ENCODE measurements around the gene HLA-DMA. TPM values are rescaled to one million over a fixed set of nuclear protein-coding genes. Genes with fewer than 3 reads are reported as not detected.
A peak's percentile ranks its signal among the peaks of the same experiment; 100 is the strongest.
"Not testable (repeated sequence)": the region's sequence is repeated elsewhere in the genome, so short reads cannot be mapped to it uniquely, and the experiment has no call there.

The HLA-DMA gene
- polyA plus RNA-seq, 5 donors: 9.9 to 22.1 (median 11.2) TPM

DNA sequence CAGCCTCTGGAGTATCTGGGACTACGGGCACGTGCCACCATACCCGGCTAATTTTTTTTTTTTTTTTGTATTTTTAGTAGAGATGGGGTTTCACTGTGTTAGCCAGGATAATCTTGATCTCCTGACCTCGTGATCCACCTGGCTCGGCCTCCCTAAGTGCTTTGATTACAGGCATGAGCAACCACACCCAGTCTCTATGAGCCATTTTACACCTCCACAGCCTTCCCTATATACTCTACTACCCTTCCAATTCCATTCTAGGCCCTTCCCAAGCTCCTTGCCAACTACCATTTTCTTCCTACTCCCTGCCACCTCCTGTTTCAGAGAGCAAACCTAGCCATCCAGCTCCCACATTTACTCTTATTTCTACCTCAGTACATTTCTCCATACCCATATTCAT, 7.7 kb upstream of the HLA-DMA start:
- no peak for DNase-seq

DNA sequence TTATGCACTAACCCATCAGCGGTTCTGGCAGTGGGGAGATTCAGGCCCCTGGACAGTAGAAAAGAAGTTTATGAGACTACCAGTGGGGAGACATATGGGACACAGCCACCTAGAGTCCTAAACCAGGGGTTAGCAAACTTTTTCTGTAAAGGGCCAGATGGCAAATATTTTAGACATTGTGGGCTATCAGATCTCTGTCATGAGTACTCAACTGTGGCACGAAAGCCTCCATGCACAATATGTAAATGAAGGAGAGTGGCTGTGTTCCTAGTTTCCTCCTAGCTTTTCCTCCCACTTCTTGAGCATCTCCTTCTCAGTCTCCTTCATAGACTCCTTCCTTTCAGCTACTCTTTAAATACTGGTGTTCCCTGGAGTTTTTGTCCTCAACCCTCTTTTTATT, 3.3 kb upstream of the HLA-DMA start:
- no peak for DNase-seq

DNA sequence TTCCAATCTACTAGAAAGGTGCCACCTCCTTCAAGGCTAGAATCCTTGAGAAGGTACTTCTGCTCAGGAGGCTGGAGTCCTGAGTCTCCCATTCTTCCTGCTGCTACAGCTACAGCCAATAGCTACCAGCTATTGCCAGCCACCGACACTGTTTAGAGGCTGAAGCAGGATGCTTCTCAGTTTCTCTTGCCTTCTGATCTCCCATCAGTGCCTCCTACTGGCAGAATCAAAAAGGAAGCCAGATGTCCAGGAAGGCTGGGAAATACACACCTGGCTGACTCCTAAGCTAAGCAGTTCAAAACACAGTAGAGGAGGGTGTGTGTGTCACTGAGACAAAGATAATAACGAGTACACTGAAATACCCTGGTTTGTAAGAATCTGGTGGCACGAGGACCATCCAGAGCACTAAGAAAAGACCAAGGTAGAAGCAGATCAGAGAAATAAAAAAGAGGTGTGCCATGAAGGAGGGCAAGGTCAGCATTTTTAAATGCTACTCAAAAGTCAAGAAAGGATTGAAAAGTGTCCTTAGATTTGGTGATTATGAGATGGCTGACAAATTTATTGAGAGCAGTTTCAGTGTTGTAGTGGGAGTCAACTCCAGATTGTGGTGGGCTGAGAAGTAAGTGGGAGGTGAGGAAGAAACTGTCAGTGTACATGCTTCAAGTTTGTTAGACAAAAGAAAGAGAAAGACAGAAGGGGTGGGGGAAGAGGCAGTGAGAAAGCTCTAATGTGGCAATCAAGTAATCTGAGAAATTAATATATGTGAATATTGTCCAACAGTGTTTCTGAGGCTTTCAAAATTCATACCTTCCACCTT, 2.3 kb upstream of the HLA-DMA start:
- DNase-seq: no peak

DNA sequence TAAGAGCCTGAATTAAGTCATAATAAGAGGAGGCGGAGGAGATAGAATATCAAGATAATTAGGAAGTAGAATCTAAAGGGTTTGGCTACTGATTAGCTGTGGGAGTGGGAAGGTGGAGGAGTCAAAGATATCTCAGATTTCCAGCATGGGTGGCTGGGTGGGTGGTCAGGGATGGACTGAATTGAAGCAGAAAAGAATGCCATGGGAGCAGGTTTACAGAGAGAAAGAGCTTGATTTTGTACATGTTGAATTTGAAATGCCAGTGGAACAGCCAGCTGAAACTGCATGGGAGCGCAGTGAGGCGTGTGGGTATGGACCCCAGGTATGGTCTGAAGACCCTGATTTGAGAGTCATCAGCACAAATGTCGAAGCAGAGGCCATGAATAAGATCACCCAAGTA, 1.4 kb upstream of the HLA-DMA start:
- no peak for DNase-seq

DNA sequence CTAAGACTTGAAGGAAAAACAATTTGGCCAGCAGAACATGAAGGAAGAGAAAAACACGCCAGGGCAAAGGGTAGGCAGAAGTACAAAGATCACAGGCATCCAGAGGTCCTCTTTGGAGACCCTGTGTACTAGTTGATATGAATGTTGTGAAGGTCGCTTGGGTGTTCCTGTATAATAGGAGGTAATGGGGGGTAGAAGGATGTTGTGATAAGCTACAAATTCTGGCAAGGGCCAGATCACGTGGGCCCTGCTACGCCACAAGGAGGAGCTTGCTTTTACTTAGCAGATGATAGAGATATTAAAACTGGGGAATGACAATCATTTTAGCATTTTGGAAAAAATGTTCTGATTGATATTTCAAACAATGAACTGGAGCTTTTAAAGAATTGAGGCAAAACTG, 878 bp upstream of the HLA-DMA start:
- DNase-seq: no peak

DNA sequence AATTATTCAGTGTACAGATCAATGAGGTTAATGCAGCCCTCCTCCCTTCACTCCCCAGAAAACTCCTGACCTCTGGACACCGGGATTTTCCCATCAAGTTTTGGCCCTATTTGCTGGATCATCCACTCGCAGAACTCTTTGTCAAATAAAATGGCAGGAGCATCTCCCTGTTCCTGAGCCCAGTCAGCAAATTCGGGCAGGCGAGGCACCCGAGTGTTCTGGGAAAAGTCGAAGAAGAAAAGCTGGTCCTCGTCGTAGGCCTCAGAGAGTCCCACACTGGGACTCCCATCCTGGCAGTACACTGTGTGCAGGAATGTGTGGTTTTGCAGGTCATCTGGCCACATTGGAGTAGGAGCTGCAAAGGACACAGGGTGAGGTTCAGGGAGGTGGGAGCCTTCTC, 2.4 kb downstream of the HLA-DMA start:
- DNase-seq: no peak

DNA sequence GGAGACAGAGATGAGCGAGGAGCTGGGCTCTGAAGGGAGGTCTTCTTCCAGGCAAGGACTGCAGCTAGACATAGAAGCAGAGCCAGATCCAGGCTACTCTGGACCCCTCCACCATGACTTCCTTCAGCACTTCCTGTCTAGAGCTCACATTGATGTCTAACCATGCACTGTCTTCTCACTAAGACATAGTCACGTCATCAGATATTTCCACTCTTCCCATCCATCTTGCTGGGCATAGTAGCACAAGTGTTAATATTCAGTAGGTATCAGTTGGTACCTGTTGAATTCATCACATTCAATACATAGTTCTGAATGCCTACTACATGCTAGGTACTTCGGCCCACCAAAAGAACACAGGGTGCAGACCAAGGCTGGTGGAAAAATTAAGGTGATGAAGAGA, 2.9 kb downstream of the HLA-DMA start:
- no peak for DNase-seq

DNA sequence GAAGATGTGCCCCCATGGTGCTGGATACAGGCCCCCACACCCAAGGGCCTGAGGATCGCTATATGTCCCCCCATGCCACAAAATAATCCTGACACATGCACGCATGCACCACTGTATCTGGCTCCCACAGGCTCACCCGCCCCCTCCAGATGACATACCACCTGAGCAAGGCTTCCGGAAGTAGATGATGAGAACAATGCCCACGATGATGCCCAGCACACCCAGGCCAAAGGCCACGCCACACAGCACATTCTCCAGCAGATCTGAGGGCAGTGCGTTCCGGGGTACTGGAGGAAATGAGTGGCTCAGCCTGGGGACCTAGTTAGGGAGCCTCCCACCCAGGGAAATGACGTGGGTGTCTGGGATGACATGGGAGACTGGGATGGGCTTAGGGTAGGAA, 3.8 kb downstream of the HLA-DMA start:
- no peak for DNase-seq

DNA sequence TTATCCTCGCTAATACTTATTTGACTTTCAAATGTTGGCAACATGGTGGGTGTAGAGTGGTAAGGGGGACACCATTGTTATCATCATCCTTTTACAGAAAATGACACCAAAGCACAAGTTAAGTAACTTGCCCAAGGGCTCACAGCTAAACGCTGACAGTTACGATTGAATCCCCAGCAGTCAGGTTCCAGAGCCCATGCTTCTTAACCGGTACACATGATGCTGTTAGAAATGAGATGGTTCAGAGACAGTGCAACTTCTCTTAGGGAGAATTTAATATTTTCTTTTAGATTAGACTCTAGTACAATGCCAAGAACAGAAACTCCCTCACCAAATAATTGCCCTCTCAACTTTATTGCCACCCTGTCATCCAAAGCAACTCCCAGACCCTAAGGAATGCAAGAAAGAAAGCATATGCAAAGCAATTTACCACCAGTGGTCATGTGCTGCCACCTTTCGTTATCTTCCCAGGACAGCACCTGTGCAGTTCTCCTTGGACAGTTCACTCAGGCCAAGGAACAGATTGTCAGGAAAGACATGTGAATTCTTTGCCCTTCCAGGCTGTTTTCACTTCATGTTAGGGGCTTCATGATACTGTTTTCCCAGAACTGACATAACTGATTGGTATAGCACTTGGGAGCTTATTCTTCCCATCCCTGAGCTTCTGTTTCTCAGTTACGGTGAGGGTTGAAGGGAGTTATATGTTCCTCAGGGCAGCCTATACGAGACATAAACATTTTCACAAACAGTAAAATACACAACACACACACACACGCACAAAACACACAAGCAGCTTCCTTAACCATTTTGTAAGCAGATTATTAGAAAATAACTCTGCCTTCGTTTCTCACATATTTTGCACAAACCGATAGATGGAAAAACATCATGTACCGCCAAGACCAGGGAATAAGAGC, 5.1 kb downstream of the HLA-DMA start:
- DNase-seq: no peak

DNA sequence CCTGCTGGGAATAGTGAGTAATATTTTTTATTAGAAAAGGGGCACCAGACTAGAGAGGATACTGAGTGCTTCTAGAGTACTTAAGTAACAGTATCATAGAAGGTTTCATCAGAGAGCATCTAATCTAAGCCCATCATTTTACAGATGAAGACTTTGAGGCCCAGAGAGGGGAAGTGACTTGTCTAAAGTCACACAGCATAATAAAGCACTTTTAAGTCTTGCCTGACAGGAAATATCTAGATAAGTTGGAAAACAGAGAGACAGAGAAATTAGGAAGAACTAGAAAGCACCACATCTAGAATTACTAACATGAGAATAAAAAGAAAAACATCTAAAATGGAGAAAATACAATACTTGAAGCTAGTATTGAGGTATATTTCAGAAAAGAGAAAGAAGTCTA, 6.0 kb downstream of the HLA-DMA start:
- no peak for DNase-seq

DNA sequence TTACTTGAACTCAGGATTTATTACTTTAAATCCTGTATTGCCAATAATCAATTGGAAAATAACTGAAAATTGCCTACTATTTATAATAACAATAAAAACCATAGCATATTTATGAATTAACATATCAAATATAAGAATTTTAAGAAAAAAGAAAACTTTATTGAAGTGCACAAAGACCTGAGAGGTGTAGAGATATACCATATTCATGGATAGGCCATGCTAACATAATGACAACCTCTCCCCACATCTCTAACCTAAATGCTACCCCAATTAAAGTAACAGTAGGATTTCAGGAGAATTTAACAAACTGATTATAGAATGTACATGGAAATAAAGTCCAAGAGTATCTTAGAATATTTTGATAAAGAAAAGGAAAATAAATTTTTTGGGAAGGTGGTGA, 6.9 kb downstream of the HLA-DMA start:
- DNase-seq: no peak

DNA sequence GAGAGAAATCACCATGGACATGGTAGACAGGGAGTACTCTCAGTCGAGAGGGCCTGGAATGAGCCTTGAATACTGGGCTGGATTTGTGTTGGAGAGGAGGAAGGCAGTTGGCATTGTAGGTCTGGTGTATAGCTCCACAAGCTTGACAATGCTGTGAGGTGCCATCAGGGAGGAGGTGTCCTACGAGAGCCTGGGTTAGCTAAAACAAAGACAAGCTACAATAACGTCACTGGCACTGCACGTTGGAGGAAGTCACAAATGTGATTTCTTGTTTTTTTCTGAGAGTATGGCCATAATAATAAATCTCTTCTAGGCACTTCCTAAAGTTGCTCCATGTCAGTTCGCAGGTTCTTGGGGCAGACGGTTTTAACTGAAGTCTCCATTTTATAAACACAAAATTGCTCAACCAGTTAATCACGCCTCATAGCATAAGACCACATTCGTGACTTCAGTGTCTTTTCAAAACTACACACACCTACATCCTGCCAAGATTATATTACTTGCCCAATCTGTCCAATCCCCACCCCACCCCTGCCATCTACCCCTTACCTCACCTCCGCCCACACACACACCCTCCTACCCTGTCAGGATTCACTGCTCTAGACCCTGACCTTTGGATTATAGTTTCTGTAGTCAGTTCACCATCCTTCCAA, 7.7 kb downstream of the HLA-DMA start:
- no peak for DNase-seq

DNA sequence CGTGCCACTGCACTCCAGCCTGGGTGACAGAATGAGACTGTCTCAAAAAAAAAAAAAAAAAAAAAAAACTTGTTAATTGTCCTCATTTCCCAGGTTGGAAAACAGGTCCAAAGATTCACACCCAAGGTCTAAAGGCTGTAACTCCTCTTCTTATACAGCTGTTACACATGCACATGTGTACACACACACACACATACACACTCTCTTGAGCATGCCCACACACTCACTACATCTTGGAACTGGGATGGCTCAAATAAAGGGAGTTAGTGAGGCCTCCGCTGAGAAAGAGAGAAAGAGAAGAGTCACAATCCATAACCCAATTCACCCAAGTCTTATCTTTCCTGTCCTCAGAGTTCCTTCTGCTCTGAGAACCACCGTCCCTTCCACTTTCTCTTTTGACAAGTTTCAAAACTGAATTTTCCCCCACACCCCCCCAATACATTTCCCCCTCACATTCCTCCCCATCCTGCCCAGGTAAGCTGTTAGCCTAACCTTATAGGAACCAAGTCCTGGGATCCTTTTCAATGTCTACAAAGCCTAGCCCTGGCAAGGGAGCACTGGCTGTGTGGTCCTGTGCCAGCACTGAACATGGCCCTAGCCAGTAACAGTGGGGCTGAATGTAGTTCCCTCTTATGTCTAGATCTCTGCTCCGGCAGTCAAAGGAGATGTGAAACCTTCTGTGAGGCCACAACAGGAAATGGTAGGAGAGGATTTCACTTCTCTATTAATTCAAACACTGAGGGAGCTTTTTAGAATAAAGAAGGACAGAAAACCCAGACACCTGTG, 8.8 kb downstream of the HLA-DMA start:
- no peak for DNase-seq

DNA sequence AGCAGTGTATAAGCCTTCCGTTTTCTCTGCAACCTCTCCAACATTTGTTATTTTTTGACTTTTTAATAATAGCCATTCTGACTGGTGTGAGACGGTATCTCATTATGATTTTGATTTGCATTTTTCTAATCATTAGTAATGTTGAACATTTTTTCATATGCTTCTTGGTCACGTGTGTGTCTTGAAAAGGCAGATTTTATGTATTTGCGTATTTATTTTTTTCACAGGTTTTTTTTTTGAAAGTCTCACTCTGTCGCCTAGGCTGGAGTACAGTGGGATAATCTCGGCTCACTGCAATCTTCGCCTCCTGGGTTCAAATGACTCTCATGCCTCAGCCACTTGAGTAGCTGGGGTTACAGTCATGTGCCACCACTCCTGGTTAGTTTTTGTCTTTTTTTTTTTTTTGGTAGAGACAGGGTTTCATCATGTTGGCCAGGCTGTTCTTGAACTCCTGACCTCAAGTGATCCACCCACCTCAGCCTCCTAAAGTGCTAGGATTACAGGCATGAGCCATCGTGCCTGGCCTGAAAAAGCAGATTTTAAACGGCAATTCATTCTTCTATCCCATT, 10.3 kb downstream of the HLA-DMA start:
- DNase-seq: not testable (repeated sequence)

DNA sequence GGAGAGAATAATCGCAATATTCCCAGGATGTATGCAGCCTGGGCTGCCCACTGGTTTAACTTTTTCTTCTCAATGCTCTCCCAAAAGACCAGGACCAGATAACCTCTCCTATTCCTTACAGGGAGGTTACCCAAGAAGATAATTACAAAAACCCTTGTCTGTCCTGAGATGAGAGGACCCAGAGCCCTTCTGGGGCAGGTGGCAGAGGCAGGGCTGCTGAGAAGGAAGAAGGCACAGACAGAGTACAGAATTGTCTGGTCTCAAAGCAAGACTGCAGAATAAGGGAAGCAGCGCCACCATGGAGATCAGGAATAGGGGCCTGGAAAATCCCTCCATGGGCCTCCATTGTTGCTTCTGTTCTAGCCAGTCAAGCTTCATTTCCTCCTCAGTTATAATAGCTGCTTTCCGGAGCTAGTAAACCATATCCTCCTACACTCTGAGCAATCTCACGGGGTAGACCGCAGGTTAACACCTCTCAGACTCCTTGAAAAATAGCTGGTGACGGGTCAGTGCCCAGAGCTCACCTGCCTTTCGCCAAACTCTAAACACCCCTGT, 11.6 kb downstream of the HLA-DMA start:
- no peak for DNase-seq

DNA sequence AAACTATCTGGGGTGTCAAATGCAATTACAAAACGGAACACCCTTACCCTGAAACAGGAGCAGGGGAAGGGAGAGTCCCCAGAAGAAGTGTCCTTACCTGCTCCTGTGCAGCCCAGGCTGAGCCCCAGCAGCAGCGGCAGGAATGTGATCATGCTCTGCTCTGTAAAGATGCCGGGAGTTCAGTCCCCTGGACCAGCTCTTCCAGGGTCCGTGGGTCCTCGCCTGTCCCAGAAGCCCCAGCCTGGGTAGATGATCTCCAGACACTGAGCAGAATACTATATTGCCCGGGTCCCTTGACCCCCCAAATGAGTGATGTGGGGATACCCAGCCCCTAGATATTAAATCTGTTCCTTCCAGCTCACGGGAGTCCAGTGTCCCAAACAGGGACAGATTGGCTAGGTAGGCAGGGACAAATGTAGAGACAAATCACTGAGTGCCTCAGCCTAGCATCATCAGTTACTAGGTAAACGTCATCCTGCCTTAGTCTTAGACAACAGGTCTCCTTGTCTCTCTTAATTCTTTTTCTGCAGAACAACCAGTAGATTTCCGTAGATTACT, 12.2 kb downstream of the HLA-DMA start, which contains the start of gene HLA-DMB:
TSS of gene HLA-DMB (minus strand) at position 373 of the 558 bp plus-strand sequence. CDS start at position 152, 221 bp downstream.
- peak; percentile 38 to 43 for DNase-seq

DNA sequence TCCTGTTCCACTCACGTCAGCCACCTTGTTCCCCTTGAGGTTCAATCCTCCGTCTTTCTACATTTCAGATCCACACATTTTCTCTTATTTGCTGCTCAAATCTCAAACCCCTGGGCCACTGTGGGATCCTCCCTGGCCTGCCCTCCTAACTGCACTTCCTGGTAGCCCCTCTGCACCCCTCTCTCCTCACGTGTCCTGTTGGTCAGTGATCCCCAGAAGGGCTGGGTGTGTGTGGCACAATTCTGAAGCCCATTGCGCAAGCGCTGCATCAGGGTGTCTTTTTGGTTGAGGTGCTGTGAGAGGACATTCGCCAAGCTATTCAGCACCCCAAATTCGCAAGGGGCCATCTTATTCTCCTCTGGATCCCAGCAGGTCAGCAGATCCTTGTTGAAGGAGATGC, 14.4 kb downstream of the HLA-DMA start:
- DNase-seq: no peak

DNA sequence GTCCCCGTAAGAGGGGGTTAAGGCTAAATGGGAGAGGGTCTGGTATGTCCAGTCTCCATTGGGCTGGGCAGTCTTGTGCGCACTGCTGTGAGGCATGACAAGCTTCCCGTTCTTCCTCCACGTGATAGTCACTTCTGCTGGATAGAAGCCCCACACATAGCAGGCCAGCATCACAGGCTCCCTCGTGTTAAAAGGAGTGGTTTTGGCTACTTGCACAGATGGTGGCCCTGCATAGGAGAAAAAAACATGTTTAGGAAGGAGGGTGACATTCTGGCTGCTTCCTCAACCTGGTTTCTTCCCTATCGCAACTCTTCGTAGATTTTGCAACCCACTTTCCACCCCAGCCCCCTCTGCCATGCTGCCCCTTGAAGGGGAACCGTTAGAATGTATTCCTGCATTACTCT, 15.7 kb downstream of the HLA-DMA start:
- DNase-seq: no peak

DNA sequence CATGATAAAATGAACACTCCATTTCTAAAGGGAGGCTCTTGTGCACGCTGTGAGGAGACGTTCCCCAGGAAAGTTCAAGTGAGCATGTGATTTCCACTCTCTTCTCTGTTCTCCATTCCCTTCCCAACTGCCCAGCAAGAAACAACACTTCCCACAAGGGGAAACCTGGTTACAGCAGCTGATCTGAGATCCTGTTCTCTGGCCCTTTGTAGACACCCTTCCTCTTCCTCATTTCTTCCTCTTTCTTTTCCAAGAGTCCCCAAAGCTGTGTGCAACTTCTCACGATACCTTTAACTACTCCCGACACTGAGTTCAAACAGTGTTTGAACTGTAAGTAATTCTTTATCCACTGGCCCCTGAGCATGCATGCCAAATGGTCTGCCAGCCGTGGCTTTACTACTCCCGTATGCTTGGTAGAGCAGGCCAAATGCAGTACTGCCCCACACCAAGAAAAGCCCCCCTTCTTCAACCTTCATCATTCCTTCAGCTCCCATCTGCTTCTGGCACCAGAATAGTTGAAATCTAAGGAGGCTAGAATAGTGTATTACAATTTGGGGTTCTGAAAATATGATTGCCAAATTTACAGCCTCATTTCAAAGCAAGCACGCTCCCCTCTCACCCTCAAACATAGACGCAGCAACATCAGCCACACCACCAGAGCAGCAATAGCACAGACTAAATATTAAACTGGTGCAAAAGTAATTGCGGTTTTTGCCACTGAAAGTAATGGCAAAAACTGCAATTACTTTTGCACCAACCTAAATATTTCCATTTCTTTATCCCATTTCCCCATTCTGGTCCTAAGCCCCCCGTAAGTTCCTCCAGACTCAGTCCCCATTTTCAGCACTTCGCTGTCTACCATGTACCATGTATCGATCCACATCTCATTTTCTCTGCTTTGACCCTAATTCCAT, 16.4 kb downstream of the HLA-DMA start:
- no peak for DNase-seq

Data from right lung (tissue), 5 donors.